GM18526 (cell line): ENCODE data around the gene TTC21A.
A peak's percentile ranks its signal among the peaks of the same experiment; 100 is the strongest.

Source experiments
- POLR2A ChIP-seq: IDR thresholded peaks from 3 replicates; pipeline ENCODE4 v1.6.1; 2011; ENCODE audit not compliant: insufficient read length; ENCODE audit errors: extremely low read depth

TTC21A gene

GRCh38 chr3:39146611-39147591 lies 39.4 kb downstream of the TTC21A start:
- TF ChIP-seq POLR2A, result no peak

DNA sequence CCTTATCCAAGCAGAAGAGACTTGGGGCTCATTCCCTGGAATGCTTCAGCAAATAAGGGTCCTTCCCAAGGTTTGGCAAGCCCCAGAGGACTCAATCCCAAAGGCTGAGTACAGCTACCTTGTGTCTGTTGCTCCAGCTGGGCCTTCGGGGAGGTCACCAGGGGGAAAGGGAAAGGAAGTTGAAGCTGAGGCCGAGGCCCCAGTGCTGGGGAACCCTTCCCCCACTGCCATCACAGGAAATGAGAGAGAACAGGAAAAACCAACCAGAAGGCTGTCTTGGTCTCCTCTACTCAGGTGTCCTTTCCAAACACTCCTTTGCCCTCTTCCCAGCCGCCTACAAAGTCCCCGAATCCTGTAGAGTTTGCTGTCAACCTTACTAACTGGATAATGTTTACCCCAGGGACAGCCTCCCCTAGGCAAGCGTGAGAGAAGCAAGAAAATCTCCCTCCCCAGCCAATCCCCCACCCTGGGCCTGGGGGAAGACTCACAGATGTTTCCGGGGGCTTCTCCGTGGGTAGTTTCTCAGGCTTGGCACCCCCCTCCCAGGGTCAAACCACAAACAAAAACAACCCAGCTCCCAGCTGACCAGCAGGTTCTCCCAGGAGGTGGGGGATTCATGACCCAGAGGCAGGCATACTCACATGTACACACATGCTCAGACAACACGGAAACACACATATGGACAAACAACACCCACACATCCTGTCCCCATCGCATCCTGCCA lies 40.4 kb downstream of the TTC21A start:
- TF ChIP-seq POLR2A, result peak; percentile 28

DNA sequence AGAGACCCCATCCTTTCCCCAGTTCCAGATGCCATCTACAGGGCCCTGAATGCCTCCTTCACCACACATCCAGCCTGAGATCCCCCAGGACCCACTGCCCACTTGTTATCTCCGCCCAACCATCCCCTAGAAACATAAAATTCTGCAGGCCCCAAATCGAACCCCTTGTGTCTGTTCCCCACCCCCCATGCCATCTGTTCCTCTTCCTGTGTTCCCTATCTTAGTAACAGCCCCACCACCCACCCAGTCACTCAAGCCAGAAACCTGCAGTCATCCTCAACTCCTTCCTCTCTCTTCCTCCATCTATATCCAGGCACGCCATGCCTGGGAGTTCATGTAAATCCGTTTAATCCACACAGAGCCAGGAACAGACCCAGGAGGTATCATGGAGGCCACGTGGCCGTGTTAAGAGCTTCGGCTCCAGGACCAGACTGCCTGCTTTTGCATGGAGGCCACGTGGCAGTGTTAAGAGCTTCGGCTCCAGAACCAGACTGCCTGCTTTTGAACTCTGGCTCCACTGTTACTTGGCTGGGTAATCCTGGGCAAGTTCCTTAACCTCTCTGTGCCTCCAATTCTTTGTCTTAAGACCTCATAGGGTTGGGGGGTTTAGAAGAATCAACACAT lies 41.1 kb downstream of the TTC21A start:
- no peak for TF ChIP-seq POLR2A

DNA sequence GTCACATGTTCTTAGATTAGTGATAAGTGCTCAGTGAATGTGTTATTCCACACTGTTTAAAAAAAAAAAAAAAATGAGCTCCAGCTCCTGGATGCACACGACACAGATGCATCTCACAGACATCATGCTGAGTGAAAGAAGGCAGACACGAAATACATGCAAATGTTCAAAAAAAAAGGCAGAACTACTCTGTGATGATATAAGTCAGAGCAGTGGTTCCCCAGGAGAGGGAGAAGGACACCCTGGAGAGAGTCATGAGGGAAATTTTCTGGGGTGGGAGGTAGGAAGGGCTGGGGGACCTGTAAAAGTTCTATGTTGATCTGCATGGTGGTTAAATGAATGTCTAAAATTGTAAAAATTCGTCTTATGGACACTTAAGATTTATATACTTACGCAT lies 41.6 kb downstream of the TTC21A start:
- TF ChIP-seq POLR2A, result no peak

DNA sequence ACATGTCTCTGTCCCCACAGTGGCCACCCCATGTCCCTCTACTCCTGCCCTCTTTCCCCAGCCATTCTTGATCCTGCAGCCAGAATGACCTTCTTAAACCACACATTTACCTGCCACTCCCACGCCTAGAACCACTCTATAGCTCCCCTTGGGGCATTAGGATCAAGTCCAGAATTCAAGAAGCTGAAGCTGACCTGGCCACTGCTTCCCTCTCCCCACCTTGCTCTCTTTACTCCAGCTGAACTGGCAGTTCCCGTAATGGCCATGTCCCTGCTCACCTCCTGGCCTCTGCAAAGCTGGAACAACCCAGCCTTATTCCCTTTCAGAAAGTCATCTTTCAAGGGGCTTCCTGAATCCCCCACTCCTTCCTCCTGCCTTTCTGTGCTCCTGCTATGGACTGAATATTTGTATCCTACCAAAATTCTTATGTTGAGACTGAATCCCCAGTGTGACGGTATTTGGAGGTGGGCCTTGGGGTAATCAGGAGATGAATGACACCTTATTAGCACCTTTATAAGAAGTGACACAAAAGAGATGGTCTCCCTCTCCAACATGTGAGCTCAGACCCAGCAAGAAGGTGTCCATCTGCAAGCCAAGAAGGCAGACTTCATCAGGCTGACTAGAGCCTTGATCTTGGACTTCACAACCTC lies 42.1 kb downstream of the TTC21A start:
- TF ChIP-seq POLR2A, result no peak

- no peak for TF ChIP-seq POLR2A
Measured at GRCh38 chr3:39150148-39150802, 42.8 kb downstream of the TTC21A start.

GRCh38 chr3:39150803-39151631 lies 43.5 kb downstream of the TTC21A start:
- TF ChIP-seq POLR2A, result no peak

DNA sequence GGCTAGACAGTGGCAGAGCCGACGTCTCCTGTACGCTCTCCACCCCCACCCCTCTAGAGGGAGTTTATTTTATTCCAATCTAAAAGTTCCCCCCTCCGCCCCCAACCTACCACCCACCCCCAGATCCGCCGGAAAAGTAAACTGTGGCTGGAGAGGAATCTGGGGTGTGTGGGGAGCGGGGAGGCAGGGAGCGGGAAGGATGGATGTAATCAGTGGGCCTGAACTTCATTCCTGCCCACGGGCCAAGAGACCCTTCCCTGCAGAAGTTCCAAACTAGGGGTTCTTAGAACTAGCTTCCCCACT lies 46.4 kb downstream of the TTC21A start:
- TF ChIP-seq POLR2A, result no peak

DNA sequence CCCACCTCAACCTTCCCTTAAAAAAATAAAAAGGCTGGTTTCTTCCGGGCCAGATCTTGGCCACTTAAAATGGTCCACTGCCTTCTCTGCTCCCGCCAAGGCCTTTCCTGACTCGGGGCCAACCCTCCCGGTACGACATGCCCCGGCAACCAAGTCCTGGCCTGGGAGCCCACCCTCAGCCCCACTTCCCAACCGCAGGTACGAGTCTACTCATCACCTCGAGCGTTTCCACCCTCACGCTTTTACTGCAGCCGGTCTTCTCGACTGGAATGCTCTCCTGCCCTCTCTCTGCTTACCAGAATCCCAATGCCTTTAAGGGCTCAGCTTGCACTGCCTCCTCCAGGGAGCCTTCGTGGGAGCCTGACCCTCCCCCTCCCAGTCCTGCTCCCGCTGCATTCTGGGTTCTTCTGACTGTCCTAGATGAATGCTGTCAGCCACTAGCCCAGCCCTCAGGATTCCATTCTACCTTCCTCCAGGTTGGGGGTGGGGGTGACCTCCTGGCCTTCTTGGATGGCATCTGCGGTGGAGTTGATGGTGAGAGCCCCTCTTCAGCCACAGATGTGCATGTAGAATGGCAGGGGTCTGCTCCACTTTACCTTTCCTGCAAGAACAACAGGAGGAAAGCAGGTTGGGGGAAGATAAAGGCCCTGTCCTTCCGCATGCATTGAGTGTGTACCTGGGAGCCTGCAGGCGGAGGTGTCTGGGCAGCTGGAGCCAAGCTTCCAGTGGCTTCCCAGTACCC lies 47.0 kb downstream of the TTC21A start:
- TF ChIP-seq POLR2A, result no peak

DNA sequence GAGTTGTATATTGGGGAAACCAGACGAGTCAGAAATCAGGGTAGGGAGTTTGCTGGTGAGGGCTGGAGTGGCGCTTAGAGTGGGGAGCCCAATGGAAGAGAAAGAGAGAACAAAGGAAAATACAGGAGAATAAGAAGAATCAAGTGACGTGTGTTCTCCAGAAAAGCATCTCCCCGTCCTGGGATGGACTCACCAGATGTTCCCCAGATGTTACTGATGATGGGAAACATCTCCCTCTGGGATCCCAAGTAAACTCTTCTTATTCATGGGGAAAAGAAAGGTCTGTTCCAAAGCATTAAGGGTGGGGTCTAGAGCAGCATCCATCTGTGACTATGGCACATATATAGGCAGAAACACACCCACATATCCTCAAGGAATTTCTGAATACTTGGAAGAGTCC lies 48.9 kb downstream of the TTC21A start:
- TF ChIP-seq POLR2A, result no peak

GRCh38 chr3:39157359-39157758 lies 49.9 kb downstream of the TTC21A start:
- TF ChIP-seq POLR2A, result no peak

DNA sequence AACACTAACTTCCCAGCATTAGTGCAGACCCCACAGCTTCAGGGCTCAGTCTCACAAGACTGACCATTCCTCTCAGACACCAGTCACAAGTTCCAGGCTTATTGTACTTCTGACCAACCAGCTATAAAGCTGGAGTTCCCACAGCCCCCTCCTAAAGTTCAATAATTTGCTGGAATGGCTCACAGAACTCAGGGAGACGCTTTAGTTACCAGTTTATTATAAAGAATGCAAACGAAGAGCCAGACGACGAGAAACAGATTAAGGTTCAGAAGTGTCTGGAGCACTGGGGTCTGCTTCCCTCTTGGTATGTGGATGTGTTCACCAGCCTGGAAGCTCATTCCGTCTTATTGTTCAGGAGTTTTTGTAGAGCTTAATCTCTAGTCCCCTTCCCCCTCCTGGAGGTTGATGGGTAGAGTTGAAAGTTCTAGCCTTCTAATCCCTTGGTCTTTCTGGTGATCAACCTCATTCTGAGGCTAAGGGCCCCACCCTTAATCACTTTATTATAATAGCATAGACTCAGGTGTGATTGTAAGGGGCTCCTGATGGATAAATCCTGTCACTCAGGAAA lies 50.8 kb downstream of the TTC21A start:
- TF ChIP-seq POLR2A, result no peak

- no peak for TF ChIP-seq POLR2A
Measured at GRCh38 chr3:39164414-39164813, 56.9 kb downstream of the TTC21A start.
